SU-DHL-6 (cell line): ENCODE measurements around the gene OMA1.

ENCODE experiments used
- H2AFZ ChIP-seq: fragments of 200-600 bp; sonication (generic); 2 replicates; pipeline ENCODE4 v1.6.1; 2014; ENCODE audit warnings: low read depth, mild to moderate bottlenecking, moderate library complexity, mixed read lengths, antibody characterized with exemption, low read length; ENCODE audit not compliant: severe bottlenecking
- H3F3A ChIP-seq: fragments of 200-600 bp; shearing (Covaris generic); 2 replicates; pipeline ENCODE4 v1.6.0; 2016; ENCODE audit warnings: antibody characterized with exemption, mild to moderate bottlenecking; ENCODE audit not compliant: insufficient read depth
- H3K27ac ChIP-seq: fragments of 200-600 bp; sonication (generic); 2 replicates; pipeline ENCODE4 v1.5.1; 2016; ENCODE audit warnings: low read depth, mild to moderate bottlenecking, low read length, moderate library complexity, mixed read lengths
- H3K27me3 ChIP-seq: fragments of 200-600 bp; sonication (generic), shearing (Covaris generic); 2 replicates; pipeline ENCODE4 v1.6.0; 2014; ENCODE audit warnings: mild to moderate bottlenecking, low read length
- H3K36me3 ChIP-seq: fragments of 200-600 bp; sonication (generic); 2 replicates; pipeline ENCODE4 v1.6.1; 2014; ENCODE audit warnings: mild to moderate bottlenecking, low read length, mixed read lengths
- H3K4me2 ChIP-seq: fragments of 300-600, 200-600 bp; shearing (Covaris generic), sonication (generic); 2 replicates; pipeline ENCODE4 v1.6.0; 2014; ENCODE audit warnings: low read length, low read depth, mild to moderate bottlenecking; ENCODE audit not compliant: poor library complexity, severe bottlenecking
- H3K4me3 ChIP-seq: fragments of 200-600 bp; sonication (generic); 2 replicates; pipeline ENCODE4 v1.5.1; 2014; ENCODE audit warnings: antibody characterized with exemption, low read length, mild to moderate bottlenecking, mixed read lengths; ENCODE audit not compliant: insufficient read depth, poor library complexity, severe bottlenecking
- H3K79me2 ChIP-seq: fragments of 200-600 bp; sonication (generic); 2 replicates; pipeline ENCODE4 v1.6.1; 2014; ENCODE audit warnings: mild to moderate bottlenecking, low read length, moderate library complexity; ENCODE audit not compliant: insufficient read depth
- H3K9ac ChIP-seq: fragments of 200-600 bp; sonication (generic); 2 replicates; pipeline ENCODE4 v1.7.0; 2014; ENCODE audit warnings: mild to moderate bottlenecking, low read length
- H3K9me2 ChIP-seq: fragments of 200-600 bp; sonication (generic); replicated peaks from 2 replicates; pipeline ENCODE4 v1.6.1; 2014; ENCODE audit warnings: low read length; ENCODE audit not compliant: insufficient read depth
- H3K9me3 ChIP-seq: fragments of 200-600 bp; sonication (generic); 2 replicates; pipeline ENCODE4 v1.6.1; 2014; ENCODE audit warnings: low read length, mixed read lengths; ENCODE audit not compliant: insufficient read depth
- H4K20me1 ChIP-seq: fragments of 200-600 bp; sonication (generic); 2 replicates; pipeline ENCODE4 v1.6.1; 2014; ENCODE audit warnings: low read depth, mild to moderate bottlenecking, antibody characterized with exemption, low read length, moderate library complexity, mixed read lengths
- CTCF ChIP-seq: fragments of 200-600 bp; sonication (generic); IDR thresholded peaks from one replicate; pipeline ENCODE4 v1.5.1; 2017; ENCODE audit warnings: antibody characterized with exemption, mild to moderate bottlenecking, low read length, moderate library complexity; ENCODE audit not compliant: insufficient read depth, poor library complexity, severe bottlenecking
- EZH2phosphoT487 ChIP-seq: fragments of 200-600 bp; sonication (generic), shearing (Covaris generic); conservative IDR thresholded peaks from 2 replicates; pipeline ENCODE4 v1.6.1; 2018; ENCODE audit warnings: mild to moderate bottlenecking, antibody characterized with exemption, low read length, moderate library complexity, mixed read lengths

OMA1 gene

GRCh38 chr1:58477390-58477789, 69.1 kb downstream of the OMA1 start:
- no peak overlapping the region for H3K9ac ChIP-seq
- H3F3A ChIP-seq = no peaks in the 10 kb centered on the region
- no peaks in the 10 kb centered on the region for H3K9me2 ChIP-seq
- H3K79me2 ChIP-seq = no peaks in the 10 kb centered on the region
- 0 out of 2 replicates have a peak, but pooled peaks cover 10% of the 10 kb centered on the region for H3K36me3 ChIP-seq
- no peak overlapping the region for H3K4me3 ChIP-seq
- H4K20me1 ChIP-seq = no peaks in the 10 kb centered on the region
- no peaks in the 10 kb centered on the region for H3K9me3 ChIP-seq
- H3K27me3 ChIP-seq = no peaks in the 10 kb centered on the region
- TF ChIP-seq EZH2phosphoT487 = no peak
- TF ChIP-seq CTCF = no peak
- no peak overlapping the region for H3K4me2 ChIP-seq
- H3K27ac ChIP-seq = no peak overlapping the region
- H2AFZ ChIP-seq = no peak overlapping the region

GRCh38 chr1:58476179-58476578, 70.3 kb downstream of the OMA1 start:
- Histone ChIP-seq H3F3A (no peaks in the 10 kb centered on the region), H3K4me2 (no peak overlapping the region), H3K4me3 (no peak overlapping the region), H2AFZ (no peak overlapping the region), H3K79me2 (no peaks in the 10 kb centered on the region), H3K9me2 (no peaks in the 10 kb centered on the region), H3K9ac (no peak overlapping the region), H3K36me3 (0 out of 2 replicates have a peak, but pooled peaks cover 7% of the 10 kb centered on the region), H4K20me1 (no peaks in the 10 kb centered on the region), H3K27ac (no peak overlapping the region), H3K9me3 (no peaks in the 10 kb centered on the region), H3K27me3 (no peaks in the 10 kb centered on the region)
- TF ChIP-seq EZH2phosphoT487 (no peak), CTCF (no peak)

- H3K4me3 ChIP-seq = no peak overlapping the region
- no peaks in the 10 kb centered on the region for H3K9me2 ChIP-seq
- H3K27ac ChIP-seq = no peak overlapping the region
- H3K9ac ChIP-seq = no peak overlapping the region
- H2AFZ ChIP-seq = no peak overlapping the region
- H3K79me2 ChIP-seq = no peaks in the 10 kb centered on the region
- H3K27me3 ChIP-seq = no peaks in the 10 kb centered on the region
- no peaks in the 10 kb centered on the region for H3K36me3 ChIP-seq
- TF ChIP-seq EZH2phosphoT487 (no peak), CTCF (no peak)
- no peaks in the 10 kb centered on the region for H3F3A ChIP-seq
- H3K4me2 ChIP-seq = no peak overlapping the region
- no peaks in the 10 kb centered on the region for H4K20me1 ChIP-seq
- no peaks in the 10 kb centered on the region for H3K9me3 ChIP-seq
Measured at GRCh38 chr1:58469476-58469875, 77.0 kb downstream of the OMA1 start.
